GM18868 (cell line): ENCODE data around the gene TGFA.
"Not testable (repeated sequence)": the region's sequence is repeated elsewhere in the genome, so short reads cannot be mapped to it uniquely, and the experiment has no call there.

Experiments
- ATAC-seq: cut with Tn5 transposase; IDR thresholded peaks from one replicate; pipeline ENCODE4 v1.9.1; 2021; ENCODE audit warnings: mild to moderate bottlenecking, moderate library complexity; ENCODE audit not compliant: unreplicated experiment

TGFA gene

DNA sequence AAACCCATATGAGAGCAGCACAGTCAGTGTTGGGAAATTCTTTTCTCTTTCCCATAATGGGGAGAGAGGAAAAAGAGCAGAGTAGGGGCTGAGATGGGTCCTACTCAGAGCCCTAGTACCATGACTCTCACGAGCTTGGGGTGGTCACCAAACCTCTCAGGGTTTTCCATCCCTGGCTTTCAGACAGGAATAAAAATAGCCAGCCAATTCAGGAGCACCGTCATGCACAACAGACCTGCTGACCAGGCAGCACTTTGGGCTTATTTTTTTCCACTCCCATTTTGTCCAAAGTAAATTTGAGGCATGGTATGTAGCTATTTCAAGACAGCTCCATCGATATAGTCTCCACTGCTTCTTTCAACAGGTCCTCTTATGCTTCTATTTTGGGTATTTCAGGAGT, 86.4 kb downstream of the TGFA start:
- ATAC-seq = no peak

DNA sequence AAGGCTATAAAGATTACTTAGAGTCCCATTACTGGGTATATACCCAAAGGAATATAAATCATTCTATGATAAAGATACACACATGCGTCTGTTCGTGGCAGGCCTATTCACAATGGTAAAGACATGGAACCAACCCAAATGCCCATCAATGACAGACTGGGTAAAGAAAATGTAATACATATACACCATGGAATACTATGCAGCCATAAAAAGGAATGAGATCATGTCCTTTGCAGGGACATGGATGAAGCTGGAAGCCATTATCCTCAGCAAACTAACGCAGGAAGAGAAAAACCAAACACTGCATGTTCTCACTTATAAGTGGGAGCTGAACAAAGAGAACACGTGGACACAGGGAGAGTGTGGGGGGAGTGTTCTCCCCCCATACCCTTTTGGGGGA, 87.0 kb downstream of the TGFA start:
- not testable (repeated sequence) for ATAC-seq

DNA sequence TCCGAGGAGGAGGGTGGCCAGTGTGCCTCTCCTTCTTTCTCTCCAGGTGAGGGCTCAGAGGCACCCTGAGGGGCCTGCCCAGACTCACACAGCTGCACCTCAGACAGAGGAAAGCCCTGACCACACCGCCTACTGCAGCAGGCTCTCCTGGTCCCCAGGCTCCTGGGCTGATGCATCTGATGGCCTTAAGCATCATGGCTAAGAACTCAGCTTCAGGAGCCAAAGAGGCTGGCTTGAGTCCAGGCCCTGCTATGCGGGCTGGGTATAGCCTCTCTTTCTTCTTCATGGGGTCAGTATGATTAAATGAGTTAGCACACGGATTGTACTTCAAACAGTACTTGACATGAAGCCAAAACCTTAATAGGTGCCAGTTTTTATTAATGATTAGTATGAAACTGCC, 89.6 kb downstream of the TGFA start:
- ATAC-seq = no peak

DNA sequence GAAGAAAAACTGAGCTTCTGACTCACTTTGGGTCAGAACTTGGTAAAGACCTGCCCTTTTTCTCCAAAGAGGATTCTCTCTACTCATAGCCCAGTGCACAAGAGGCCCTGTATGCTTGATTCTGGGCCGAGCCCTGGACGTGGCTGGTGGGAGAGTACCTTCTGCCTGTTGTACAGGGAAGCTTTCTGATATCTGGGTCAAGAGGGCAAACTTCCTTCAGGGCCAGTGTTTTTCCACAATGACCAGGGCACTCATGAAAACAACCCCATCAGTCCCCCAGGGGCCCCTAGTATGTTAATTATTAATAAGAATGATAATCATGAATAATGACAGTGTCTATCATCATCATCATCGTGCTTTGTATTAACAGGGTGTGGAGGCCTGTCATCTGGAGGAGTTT, 90.0 kb downstream of the TGFA start:
- no peak for ATAC-seq

DNA sequence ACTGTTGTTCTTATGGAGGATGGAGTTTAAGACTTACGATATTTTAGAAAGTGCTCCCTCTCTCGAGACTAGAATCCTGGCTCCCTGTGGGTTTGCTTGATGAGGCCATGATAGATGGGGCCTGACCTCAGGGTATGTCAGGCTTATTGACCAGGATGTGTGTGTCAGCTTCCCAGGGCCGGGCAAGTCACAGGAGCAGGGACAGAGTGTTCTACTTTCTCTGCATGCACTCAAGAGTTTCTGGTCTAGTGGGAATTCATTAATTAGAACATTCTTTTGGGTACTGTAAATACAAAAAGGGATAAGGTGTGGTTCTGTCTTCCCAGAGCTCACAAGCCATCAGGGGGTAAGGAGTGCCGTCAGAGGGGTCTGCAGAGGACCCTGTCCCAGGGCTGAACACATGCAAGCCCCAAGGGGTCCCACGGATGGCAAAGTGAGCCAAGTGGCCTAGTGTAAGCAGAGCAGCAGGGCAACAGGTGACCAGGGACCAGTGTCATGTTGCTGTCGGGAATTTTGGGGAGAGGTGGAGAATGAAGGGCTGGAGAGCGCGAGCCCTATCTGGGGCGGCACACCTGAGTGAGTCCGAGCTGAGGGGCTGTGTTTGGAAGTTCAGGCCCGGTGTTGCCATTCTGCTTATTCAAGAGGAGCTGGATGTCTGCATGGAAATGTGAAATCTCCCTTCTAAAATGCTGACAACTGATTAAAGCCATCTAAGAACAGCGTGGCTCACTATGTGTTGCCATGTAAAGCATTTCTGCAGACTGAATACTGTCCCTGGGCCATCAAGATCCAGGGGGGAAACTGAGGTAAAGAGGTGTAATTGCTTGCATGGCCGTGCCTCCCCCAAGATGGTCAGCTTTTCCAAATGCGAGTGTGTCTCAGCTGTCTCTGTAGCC, 91.4 kb downstream of the TGFA start:
- ATAC-seq = no peak

DNA sequence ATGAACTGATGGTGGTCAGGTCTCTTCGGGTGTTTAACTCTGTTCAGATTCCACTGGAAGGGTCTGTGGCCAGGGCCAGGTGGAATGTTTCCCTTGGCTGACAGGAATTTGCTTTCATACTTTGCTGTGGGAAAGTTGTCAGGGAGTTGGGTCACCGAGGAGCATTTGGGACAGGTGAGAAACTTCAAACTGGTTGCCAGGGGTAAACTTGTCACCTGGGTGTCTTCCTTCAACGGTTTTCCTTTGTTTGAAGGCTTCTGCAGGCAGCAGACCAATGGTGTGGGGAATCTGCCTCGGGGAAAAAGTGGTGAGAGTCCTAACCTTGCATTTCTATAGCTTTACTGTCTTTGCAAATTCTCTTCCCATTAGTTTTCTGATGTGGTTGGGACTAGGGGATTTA, 92.2 kb downstream of the TGFA start:
- ATAC-seq = no peak

DNA sequence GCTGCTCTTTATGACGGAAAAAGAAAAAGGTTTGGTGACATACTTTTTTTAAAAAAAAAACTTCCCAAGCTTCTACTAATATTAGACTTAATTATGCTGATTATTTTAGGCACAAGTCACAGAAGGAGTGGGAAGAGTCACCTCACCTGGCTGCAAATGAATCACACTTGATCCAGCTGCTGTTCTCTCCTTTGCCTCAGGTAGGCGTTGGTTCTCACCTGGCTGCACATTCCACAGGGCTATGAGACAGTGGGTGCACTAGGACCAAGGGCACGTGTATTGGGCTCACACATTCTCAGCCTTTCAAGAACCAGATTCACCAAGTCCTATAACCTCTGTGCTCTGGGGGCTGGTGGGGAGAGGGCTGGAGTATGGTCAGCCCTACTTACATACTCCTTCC, 93.3 kb downstream of the TGFA start:
- no peak for ATAC-seq

DNA sequence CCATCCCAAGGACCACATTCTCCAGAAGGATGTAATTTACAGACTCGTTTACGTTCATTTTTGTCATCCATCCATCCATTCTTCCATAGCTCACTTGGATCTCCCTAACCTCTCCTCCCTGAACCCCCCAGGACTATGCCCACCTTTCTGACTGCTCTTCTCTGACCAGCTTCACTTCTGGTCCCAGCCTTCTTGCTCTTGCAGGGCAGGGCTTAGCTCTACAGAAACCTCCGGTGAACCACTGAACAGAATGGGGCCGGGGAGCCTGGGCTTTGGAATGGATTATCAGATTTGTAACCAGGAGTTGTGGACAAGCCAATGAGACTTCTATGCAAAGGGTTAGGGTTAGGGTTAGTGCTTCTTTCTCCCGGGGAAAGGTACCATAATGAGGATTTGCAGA, 95.0 kb downstream of the TGFA start:
- ATAC-seq = no peak

DNA sequence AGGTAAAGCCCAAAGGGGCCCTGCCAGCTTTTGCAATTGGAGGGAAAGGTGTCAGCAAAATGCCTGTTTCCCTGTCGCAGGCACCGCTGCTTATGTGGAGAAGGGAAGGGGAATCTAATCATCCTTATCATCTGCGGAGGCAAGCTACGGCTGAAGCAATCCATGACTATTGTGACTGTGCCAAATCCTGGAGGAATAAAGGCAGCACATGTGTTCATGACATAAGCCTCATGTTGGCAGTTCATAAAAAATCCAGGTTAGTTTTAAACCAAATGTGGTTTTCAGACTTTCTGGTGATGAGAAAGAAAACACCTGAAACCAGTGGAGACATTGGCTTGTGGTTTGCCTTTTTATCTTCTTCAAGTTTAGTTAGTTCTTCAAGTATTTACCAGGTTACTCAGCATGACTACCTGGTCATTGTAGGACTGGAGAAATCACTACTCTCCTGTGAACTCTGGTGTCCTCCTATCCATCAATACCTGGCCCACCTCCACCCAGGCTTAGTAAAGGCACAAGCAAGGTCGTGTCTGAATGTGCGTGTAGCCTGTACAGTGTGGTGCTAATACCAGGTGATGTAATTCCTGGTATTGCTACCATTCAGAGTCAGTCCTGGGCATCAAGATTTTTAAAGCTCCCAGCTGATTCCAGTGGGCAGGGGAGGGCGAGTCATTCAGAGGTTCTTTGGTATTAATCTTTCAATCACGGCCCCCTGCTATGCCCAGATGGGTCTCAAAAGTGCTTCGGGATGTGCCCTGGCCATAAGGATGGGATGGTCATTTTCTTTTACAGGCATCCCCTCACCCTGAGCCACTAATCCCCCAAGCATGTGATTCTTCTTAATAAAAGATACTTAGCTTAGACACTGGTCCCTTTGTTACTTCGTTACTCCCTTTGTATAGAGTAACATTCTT, 96.8 kb downstream of the TGFA start:
- no peak for ATAC-seq

DNA sequence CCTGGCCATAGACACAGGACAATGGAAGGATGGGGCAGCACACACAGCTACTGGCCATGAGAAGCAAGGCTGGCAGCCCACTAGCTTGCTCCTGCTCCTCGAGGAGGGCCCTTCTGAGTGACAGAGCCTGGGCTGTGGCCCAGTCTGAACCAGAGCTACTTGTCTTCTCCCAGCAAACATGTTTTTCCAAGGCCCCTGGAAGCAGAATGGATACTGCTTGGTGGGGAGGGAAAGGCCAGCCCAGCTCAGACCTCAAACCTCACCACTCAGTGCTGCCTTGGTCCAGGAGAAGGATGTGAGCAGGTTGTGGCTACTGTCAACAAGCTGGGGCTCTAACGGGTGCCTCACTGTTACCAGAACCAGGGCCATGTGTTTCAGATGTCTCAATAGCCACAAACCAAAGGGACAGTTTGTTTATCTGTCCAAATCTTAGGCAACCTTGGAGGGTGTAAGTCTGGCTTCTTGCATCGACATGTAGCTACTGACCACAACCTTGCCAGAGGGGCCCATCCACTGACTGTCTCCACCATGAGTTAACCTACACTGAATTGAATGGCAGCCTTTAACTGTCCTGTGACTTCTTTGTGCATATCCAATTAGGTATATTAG, 98.6 kb downstream of the TGFA start:
- ATAC-seq = no peak

DNA sequence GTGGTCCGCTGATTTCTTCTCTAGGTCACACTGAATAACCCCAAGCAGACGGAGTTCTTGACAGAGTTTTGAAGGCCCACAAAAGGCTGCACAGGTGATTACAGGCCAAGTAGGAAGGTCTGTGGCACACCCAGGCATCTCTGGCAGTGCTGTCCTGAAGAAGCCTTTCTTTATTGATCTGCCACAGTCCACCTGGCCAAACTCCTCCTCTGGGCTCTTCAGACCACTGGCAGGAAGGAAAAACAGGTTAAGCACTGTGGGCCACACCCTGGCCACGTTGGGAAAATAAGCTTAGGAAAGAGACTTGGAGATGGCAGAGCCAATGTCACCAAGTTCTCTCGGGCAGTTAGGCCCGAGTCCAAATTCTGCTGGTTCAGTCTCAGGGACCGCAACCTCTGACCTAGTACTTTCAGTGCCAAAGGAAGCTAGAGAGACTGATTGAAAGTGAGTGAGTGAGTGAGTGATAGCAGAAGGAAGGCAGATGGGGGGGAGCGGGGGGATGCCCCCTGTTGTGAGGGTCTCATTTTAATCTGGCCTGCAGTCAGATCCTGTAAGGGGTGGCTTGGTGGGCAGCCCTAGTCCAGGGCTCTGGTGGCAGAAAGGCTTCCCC, 102.9 kb downstream of the TGFA start:
- no peak for ATAC-seq

DNA sequence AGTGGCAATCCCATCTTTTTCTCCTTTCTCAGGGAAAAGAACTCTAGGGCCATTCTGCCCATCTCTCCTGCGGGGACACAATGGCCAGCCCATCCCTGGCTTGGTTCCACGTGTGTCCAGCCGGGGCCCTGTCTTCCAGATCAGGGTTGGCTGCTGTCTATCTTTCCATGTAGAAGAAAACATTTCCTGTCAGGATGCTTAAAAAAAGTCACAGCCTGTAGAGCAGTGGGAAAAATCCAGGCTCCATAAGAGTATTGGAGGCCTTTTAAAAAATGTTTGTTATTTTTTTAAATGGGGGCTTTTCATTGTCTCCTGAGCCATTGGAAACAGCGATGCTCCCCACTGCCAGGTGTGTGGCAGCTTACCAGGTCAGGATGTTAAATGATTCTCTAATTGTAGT, 105.6 kb downstream of the TGFA start:
- no peak for ATAC-seq

DNA sequence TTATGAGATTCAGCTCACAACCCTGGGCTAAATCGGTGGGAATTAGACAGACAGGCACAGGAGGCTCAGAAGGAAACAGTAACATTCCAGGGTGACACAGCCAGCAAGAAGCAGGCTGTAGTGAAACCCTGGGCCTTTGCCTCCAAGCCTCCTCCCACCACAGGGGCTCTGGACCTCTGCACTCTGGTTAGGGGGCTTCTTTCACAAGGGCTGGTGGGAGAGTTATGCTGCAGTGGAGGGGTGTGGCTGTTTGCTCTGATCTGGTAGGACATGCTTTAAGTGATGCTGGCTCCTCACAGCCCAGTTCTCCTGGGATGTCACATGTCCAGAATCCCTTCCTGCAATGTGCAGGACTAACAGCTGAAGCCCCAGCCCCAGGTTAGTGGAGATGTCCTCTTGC, 109.9 kb downstream of the TGFA start:
- no peak for ATAC-seq

DNA sequence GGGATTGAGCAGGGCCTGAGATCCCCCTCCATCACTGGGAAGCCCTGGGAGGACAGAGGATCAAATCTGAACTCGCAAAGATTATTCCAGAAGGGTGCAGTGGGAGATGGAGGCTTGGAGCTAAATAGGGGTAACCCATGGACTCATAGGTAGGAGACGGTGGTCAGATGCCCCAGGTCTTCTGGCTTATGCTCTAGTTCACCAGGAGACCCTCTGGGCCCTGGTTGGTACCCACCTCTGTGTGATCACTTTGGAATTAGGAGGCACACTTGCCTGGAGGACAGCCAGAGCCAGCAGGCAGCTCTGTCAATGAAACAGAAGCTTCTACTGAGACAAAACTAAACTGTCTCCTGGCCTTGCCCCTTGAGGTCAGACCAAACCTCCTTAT, 110.6 kb downstream of the TGFA start:
- no peak for ATAC-seq

DNA sequence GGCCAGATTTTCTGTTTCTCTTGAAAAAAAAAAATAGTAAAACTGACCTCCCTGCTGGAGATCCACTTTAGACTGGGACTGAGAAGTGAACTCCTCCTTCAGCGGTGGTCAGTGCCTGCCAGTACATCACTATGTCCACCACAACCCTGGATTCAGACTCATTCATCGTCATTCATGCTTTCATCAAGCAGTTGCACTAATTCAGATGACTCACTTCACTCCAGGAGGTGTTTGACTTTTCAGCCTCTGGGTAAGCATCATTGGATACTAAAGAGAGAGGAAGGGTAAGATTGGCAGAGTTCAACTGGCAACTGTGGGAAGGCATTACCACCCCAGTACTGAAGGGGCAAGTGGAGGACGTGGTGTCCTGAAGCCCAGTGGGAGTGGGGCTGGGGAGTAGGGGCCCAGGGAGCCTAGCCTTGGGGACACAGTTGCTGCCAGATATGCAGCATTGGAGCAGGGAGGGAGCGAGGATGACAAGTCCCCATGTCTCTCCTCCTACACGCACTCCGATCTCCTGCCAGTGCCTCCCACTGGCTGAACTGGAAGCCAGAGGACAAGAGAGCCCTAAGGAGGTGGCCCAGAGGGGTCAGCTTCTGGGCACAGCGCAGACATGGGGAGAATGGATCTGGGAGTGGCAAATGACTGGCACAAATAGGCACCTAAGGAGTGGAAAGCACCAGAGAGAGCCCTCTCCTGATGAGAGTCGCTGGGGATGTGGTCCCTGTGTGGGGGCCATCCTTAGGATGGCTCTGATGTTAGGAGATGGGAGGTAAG, 111.1 kb downstream of the TGFA start:
- no peak for ATAC-seq

DNA sequence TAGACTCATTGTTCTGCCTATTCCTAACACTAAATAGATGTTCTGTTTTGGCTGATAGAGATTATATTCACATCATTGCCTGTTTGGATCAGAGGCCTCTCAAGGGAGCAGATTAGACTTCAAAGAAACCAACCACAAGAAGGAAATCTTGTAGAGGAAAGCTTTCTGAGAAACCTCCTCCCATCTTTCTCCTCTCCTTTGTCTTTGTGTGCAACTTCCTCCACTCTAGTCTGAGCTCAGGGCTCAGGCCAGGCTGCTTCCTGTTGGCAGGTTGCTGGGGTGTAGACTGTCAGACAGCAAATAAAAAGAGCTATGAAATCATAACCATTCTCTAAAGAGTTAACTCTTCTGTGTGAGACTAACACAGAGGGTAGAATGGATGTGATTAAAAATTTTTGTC, 113.0 kb downstream of the TGFA start:
- no peak for ATAC-seq

DNA sequence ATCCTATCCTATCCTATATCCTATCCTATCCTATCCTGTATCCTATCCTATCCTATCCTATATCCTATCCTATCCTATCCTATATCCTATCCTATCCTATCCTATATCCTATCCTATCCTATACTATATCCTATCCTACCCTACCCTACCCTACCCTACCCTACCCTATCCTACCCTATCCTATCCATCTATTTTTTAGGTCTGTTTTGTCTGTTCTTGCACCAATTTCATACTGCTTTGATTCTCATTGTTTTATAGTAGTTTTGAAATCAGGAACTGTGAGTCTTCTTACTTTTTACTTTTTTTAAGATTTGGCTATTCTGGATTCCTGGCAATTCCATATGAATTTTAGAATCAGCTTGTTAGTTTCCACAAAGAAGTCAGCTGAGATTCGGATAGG, 118.5 kb downstream of the TGFA start:
- ATAC-seq = no peak

DNA sequence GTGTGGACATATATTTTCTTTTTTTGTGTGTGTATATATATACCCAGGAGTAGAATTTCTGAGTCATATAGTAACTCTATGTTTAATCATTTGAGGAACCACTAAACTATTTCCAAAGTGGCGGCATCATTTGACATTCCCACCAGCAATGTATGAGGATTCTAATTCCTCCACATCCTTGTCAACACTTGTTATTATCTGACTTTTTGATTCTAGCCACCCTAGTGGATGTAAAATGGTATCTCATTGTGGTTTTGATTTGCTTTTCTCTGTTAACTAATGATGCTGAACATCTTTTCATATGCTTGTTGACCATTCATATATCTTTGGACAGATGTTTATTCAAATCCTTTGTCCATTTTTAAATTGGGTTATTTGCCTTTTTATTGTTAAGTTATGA, 120.3 kb downstream of the TGFA start:
- ATAC-seq = no peak

DNA sequence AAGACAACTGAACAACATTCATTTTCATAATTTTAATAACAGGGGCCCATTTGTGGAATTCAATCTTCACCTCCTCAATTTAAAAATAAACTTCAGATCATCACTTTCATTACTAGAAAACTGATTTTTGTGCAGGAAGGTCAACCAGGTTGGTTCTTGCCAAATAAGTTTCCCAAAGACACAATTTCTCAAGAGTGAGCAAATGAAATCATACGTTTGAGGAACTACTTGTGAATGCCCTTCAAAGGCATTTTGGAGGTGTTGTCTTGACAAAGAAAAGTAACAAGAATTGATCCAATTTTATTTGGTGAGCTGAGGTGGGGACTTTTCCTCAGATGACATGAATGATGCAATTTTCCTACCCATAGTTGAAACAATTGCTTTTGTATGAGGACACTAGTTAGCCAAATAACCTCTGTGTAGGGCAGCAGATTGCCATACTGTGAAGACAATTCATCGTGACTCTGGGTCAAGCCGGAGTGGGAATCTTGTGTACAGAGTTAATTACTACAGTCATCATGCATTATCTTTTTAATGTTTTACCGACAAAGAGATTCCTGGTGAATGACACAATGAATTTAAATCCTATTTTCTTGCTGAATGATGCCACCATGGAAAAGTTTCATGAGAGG, 121.8 kb downstream of the TGFA start:
- ATAC-seq = no peak

DNA sequence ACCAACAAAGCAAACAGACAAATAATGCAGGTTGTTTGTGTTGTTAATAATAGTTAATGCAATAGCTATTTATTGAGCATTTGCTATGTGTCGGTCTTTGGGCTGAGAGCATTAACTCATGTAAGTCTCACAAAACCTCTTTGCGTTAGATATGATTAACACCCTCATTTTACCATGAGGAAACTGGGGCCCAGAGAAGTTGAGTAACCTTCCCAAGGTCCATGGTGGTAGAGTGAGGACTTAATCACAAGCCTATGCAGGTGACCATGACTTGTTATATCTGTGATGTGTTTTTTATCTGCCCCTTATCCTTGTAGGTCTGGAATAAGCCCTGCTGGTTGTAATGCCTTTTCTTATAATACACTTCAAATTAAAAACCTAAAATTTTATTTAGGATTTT, 127.3 kb downstream of the TGFA start:
- ATAC-seq = no peak
